ENCODE measurements around the gene FAR2. TPM values are rescaled to one million over a fixed set of nuclear protein-coding genes. Genes with fewer than 3 reads are reported as not detected.

The FAR2 gene
- total and polyA plus RNA-seq, 4 donors = 0.81 to 7.6 (median 3.1) TPM

- no peak for TF ChIP-seq EGR1 (IDR thresholded peaks at IDR 0.05; ENCODE audit: low read depth in 2 of 2)
- no peak for TF ChIP-seq SP1 (IDR thresholded peaks at IDR 0.05)
- TF ChIP-seq RAD21 (IDR thresholded peaks at IDR 0.05) = peak; percentile 94 to 97
- no peak for TF ChIP-seq YY1 (IDR thresholded peaks at IDR 0.05)
- no peak for TF ChIP-seq HNF4G (IDR thresholded peaks at IDR 0.05)
- TF ChIP-seq MAX (IDR thresholded peaks at IDR 0.05) = no peak
- TF ChIP-seq ZBTB33 (IDR thresholded peaks at IDR 0.05) = no peak
- peak in 1 of 2 donors; percentile 30 for TF ChIP-seq RXRA (IDR thresholded peaks at IDR 0.05)
- no peak for TF ChIP-seq GABPA (IDR thresholded peaks at IDR 0.05 in 1 of 2, conservative IDR thresholded peaks at IDR 0.05 in 1 of 2)
These were observed 168.7 kb downstream of the FAR2 start (continued) for GRCh38 chr12:29317556-29318363.

GRCh38 chr12:29320295-29321085 is 171.4 kb downstream of the FAR2 start:
- TF ChIP-seq FOXA2 (IDR thresholded peaks at IDR 0.05) (no peak), MAX (IDR thresholded peaks at IDR 0.05) (no peak), RXRA (IDR thresholded peaks at IDR 0.05) (peak; percentile 57 to 64), FOXA1 (IDR thresholded peaks at IDR 0.05) (no peak), HNF4A (conservative IDR thresholded peaks at IDR 0.05) (peak; percentile 62 to 64), ZBTB33 (IDR thresholded peaks at IDR 0.05) (no peak)
- Histone ChIP-seq H3K9me3 (ENCODE audit: control insufficient read depth in 4 of 4, low read length in 3 of 4) (no peaks in the 10 kb centered on the region), H3K4me1 (ENCODE audit: control insufficient read depth in 4 of 4, insufficient read depth in 4 of 4, low read length in 3 of 4) (peaks cover 0 to 7% (median 7%) of the 10 kb centered on the region in 4 donors), H3K4me3 (ENCODE audit: low read depth in 1 of 3, low read length in 3 of 3) (no peak overlapping the region), H3K36me3 (ENCODE audit: control insufficient read depth in 4 of 4, insufficient read depth in 3 of 4, low read depth in 1 of 4, low read length in 3 of 4) (no peaks in the 10 kb centered on the region), H3K27ac (ENCODE audit: low read depth in 1 of 2, low read length in 2 of 2) (no peak overlapping the region), H3K27me3 (ENCODE audit: control insufficient read depth in 4 of 4, insufficient read depth in 4 of 4, low read length in 3 of 4) (no peaks in the 10 kb centered on the region), H3K9ac (ENCODE audit: low read depth in 1 of 2, low read length in 2 of 2) (no peak overlapping the region)
- no peak for DNase-seq (ENCODE audit: low spot score)
- 63% methylated on average over 2 of the region's 2 CpGs for WGBS

GRCh38 chr12:29322157-29322556 is 173.1 kb downstream of the FAR2 start:
- no peaks in the 10 kb centered on the region for H3K36me3 ChIP-seq (ENCODE audit: control insufficient read depth in 4 of 4, insufficient read depth in 3 of 4, low read depth in 1 of 4, low read length in 3 of 4)
- WGBS = 83% methylated on average over 3 of the region's 3 CpGs

More at GRCh38 chr12:29322157-29322556, 173.1 kb downstream of the FAR2 start:
- no peaks in the 10 kb centered on the region for H3K27me3 ChIP-seq (ENCODE audit: control insufficient read depth in 4 of 4, insufficient read depth in 4 of 4, low read length in 3 of 4)
- no peak for TF ChIP-seq EGR1 (IDR thresholded peaks at IDR 0.05; ENCODE audit: low read depth in 2 of 2)
- TF ChIP-seq MAX (IDR thresholded peaks at IDR 0.05) = no peak
- TF ChIP-seq TAF1 (conservative IDR thresholded peaks at IDR 0.05) = no peak
- TF ChIP-seq FOXA2 (IDR thresholded peaks at IDR 0.05) = no peak
- DNase-seq (ENCODE audit: low spot score) = no peak
- no peaks in the 10 kb centered on the region for H3K9me3 ChIP-seq (ENCODE audit: control insufficient read depth in 4 of 4, low read length in 3 of 4)
- no peak overlapping the region for H3K4me3 ChIP-seq (ENCODE audit: low read depth in 1 of 3, low read length in 3 of 3)
- H3K9ac ChIP-seq (ENCODE audit: low read depth in 1 of 2, low read length in 2 of 2) = no peak overlapping the region
- H3K27ac ChIP-seq (ENCODE audit: low read depth in 1 of 2, low read length in 2 of 2) = no peak overlapping the region
- peaks cover 0 to 7% (median 7%) of the 10 kb centered on the region in 4 donors for H3K4me1 ChIP-seq (ENCODE audit: control insufficient read depth in 4 of 4, insufficient read depth in 4 of 4, low read length in 3 of 4)
